ENCODE measurements around the gene STK38L. TPM values are rescaled to one million over a fixed set of nuclear protein-coding genes. Genes with fewer than 3 reads are reported as not detected.

The STK38L gene
- total RNA-seq, 4 donors from 2014 or later = 70.0 to 111 (median 79.2) TPM

DNA sequence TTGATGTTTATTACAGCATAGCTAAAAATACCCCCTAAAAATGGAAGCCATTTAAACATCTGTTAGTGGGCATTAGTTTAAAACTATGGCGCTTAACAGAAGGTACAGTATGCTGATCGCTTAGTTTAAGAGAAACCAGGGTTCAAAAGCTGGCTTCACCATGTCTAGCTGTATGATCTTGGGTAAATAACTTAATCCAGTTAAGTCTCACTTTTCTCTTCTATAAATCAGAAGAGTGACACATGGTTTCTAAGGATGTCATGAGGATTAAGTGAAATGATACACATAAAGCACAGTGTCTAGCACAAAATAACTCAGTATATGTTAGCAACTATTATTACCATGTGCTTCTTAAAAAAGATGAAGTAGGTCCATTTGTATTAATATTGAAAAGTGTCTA, 38.7 kb downstream of the STK38L start:
- WGBS, 2 donors (ENCODE audit: low coverage in 1 of 2) = 78 to 88% methylated on average over 2 of the region's 2 CpGs
- Histone ChIP-seq H3K27ac (no peak overlapping the region), H3K4me1 (peaks cover 19 to 82% (median 26%) of the 10 kb centered on the region in 3 donors), H3K4me3 (no peak overlapping the region), H3K9me3 (no peaks in the 10 kb centered on the region), H3K36me3 (no peaks in the 10 kb centered on the region), H3K27me3 (no peaks in the 10 kb centered on the region)
- TF ChIP-seq EP300 (IDR thresholded peaks at IDR 0.05) (no peak), POLR2A (IDR thresholded peaks at IDR 0.05) (no peak), POLR2AphosphoS5 (IDR thresholded peaks at IDR 0.05) (no peak)
- TF ChIP-seq, protein P1, sequence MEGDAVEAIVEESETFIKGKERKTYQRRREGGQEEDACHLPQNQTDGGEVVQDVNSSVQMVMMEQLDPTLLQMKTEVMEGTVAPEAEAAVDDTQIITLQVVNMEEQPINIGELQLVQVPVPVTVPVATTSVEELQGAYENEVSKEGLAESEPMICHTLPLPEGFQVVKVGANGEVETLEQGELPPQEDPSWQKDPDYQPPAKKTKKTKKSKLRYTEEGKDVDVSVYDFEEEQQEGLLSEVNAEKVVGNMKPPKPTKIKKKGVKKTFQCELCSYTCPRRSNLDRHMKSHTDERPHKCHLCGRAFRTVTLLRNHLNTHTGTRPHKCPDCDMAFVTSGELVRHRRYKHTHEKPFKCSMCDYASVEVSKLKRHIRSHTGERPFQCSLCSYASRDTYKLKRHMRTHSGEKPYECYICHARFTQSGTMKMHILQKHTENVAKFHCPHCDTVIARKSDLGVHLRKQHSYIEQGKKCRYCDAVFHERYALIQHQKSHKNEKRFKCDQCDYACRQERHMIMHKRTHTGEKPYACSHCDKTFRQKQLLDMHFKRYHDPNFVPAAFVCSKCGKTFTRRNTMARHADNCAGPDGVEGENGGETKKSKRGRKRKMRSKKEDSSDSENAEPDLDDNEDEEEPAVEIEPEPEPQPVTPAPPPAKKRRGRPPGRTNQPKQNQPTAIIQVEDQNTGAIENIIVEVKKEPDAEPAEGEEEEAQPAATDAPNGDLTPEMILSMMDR (IDR thresholded peaks at IDR 0.05) = no peak
- ATAC-seq = no peak

DNA sequence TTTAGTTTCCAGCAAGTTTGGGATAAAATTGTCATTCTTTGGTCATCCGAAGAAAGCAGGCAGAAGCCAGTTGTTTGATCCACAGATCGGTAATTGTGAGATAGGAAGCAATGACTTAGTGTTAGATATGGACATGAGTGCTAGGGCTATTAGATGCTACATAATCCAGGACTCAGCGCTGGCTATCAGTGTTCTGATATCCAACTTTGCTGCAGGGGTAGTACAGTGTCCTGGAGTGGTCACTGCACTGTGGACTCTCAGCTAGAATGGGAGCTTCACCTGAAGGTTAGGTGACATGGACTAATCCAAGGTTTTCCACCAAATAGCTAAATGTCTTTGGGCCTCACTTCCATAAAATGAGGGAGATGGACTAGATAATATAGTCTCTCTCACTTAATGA, 39.9 kb downstream of the STK38L start:
- Histone ChIP-seq H3K4me3 (no peak overlapping the region), H3K27ac (peak overlapping the region in 3 of 4 donors; percentile 21 to 58 (median 44)), H3K27me3 (no peaks in the 10 kb centered on the region), H3K36me3 (no peaks in the 10 kb centered on the region), H3K9me3 (no peaks in the 10 kb centered on the region), H3K4me1 (peaks cover 13 to 72% (median 14%) of the 10 kb centered on the region in 3 donors)
- TF ChIP-seq EP300 (IDR thresholded peaks at IDR 0.05) (no peak), POLR2AphosphoS5 (IDR thresholded peaks at IDR 0.05) (no peak), POLR2A (IDR thresholded peaks at IDR 0.05) (no peak)
- TF ChIP-seq, protein P1 (IDR thresholded peaks at IDR 0.05) = no peak
- WGBS, 2 donors (ENCODE audit: low coverage in 1 of 2) = 82 to 86% methylated on average over 2 to 3 of the region's 3 CpGs
- ATAC-seq = peak; percentile 19

DNA sequence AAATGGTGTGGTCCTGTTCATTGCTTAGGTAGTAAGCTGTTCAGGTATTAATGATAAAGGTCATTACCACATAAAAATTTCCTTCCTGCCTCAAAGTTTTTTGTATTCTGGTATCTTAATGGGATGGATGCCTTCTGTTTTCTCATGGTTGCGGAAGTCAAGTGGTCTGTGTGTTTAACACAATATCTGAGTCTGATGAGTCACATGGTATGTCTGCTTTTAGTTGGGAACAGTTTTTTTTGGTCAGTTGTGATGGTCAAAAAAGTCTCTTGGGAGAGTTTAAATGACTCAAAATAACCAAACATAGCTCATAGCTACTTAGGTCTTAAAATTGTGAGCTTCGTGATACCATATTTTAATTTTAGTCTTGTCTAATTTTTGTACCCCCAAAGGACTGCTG, 40.7 kb downstream of the STK38L start:
- Histone ChIP-seq H3K36me3 (no peaks in the 10 kb centered on the region), H3K4me3 (no peak overlapping the region), H3K9me3 (no peaks in the 10 kb centered on the region), H3K27ac (peak overlapping the region in 3 of 4 donors; percentile 21 to 58 (median 44)), H3K27me3 (no peaks in the 10 kb centered on the region), H3K4me1 (peaks cover 13 to 72% (median 14%) of the 10 kb centered on the region in 3 donors)
- WGBS, 2 donors (ENCODE audit: low coverage in 1 of 2) = 42 to 49% methylated on average over 2 of the region's 2 CpGs
- ATAC-seq = no peak
- no peak for TF ChIP-seq POLR2AphosphoS5 (IDR thresholded peaks at IDR 0.05)
- TF ChIP-seq, protein P1 (IDR thresholded peaks at IDR 0.05) = no peak

DNA sequence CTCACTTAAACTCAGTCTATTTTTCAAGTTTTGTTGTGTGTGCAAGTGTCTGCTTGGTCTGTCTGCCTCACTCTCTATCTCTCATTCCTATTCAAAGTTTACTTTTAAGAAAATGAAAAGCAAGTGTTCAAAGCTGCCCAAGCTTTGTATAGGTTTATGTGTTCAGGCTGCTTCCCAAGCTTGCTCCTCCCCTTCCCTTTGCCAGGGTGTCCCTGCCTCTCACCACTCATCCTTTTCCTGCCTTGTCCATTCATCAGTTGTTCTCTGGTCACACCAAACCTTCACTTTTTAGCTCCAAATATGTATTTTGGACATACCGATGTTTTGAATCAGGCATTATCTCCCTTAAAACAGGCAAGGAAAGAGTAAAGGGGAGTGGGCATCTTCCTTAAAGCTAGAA, 41.3 kb downstream of the STK38L start:
- Histone ChIP-seq H3K9me3 (no peaks in the 10 kb centered on the region), H3K27ac (peak overlapping the region; percentile 43 to 61 (median 51)), H3K4me1 (peaks cover 11 to 72% (median 13%) of the 10 kb centered on the region in 3 donors), H3K4me3 (no peak overlapping the region), H3K27me3 (no peaks in the 10 kb centered on the region), H3K36me3 (no peaks in the 10 kb centered on the region)
- TF ChIP-seq, protein P1 (IDR thresholded peaks at IDR 0.05) = no peak
- TF ChIP-seq EP300 (IDR thresholded peaks at IDR 0.05) = no peak
- no peak for TF ChIP-seq POLR2A (IDR thresholded peaks at IDR 0.05)
- no peak for TF ChIP-seq POLR2AphosphoS5 (IDR thresholded peaks at IDR 0.05)
- 75 to 85% methylated on average over 1 of the region's 1 CpG for WGBS, 2 donors (ENCODE audit: low coverage in 1 of 2)
- ATAC-seq = no peak

DNA sequence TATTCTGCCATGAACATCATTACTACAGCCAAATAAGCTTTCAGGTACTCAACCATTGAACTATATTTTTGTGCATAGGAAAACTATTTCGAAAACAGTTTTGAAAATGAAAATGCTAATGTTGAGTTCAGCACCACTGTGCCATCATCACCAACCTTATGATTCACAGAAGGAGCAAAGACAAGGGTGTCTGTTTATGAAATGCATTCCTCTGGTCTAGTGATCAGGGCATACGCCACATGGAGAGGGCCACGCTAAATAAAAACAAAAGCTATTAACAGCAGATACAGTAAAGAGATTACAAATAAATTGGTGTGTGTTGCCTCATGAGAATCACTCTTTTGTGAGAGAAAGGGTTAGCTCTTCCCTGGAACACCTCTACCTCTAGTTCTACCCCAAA, 45.3 kb downstream of the STK38L start:
- Histone ChIP-seq H3K9me3 (no peaks in the 10 kb centered on the region), H3K4me3 (no peak overlapping the region), H3K27me3 (no peaks in the 10 kb centered on the region), H3K4me1 (peaks cover 10 to 79% (median 22%) of the 10 kb centered on the region in 3 donors), H3K27ac (peak overlapping the region in 2 of 4 donors; percentile 11 to 39), H3K36me3 (no peaks in the 10 kb centered on the region)
- TF ChIP-seq POLR2AphosphoS5 (IDR thresholded peaks at IDR 0.05) (no peak), EP300 (IDR thresholded peaks at IDR 0.05) (no peak), POLR2A (IDR thresholded peaks at IDR 0.05) (no peak)
- TF ChIP-seq, protein P1 (IDR thresholded peaks at IDR 0.05) = no peak
- WGBS, 2 donors (ENCODE audit: low coverage in 1 of 2) = 46 to 71% methylated on average over 3 of the region's 3 CpGs
- ATAC-seq = no peak
